ENCODE data around the gene ADGRG3.

Gene ADGRG3

GRCh38 chr16:57646388-57647039, 21.6 kb upstream of the ADGRG3 start:
- peak; percentile 25 for DNase-seq

DNA sequence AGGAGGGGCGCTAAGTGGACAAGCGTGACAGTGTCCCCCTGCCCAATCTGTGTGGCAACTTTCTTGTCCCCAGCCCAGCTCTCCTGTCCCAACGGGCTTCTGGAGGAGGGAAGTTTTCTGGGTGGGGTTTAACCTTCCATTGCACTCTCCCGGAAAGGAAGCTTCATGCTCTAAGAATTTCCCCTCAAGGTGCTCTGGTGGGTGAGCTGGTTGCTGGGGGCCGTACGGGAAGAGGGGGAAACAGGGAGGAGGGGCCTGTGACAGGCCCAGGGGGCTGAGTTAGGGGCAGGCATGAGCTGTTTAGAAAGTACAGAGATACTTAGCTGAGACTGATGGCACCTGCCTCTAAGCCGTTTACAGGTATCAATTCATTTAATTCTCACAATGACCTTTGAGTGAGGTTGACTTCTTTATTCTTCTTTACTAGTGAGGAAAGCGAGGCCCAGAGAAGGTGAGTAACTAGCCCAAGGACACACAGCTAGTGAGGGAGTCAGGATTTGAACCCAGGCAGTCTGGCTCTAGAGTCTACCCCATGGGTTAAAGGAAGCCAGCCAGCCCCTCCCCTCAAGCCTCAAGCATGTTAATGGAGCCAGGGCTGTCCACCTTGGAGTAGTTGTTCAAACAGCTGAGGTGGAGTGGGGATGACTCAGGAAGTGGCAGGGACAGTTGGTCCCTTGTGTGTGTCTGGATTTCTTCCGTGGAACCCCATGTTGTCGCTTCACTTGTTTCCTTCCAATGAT, 20.8 kb upstream of the ADGRG3 start:
- no peak for DNase-seq

DNA sequence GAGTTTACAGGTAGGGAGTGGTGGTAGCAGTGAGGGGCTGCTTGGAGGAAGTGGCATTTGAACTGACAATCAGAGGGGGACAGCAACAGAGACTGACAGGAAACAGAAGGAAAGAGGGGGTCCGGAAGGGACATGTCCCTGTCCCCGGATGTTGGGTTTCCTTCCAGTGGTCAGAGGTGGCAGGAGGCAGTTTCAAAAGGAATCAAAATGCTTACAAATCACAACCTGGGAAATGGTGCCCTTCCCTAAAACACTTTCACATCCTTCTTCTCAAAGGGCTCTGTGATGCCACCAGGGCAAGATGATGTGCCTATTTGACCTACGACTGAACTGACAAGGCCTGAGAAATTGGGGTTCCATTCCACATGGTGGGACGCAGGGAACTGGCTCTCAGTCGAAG, 20.0 kb upstream of the ADGRG3 start:
- no peak for DNase-seq

GRCh38 chr16:57648581-57649442, 19.3 kb upstream of the ADGRG3 start:
- DNase-seq, result no peak

GRCh38 chr16:57649443-57649751, 18.7 kb upstream of the ADGRG3 start:
- DNase-seq, result no peak

GRCh38 chr16:57649846-57650245, 18.3 kb upstream of the ADGRG3 start:
- no peak for DNase-seq

GRCh38 chr16:57651344-57652333, 16.5 kb upstream of the ADGRG3 start:
- no peak for DNase-seq

DNA sequence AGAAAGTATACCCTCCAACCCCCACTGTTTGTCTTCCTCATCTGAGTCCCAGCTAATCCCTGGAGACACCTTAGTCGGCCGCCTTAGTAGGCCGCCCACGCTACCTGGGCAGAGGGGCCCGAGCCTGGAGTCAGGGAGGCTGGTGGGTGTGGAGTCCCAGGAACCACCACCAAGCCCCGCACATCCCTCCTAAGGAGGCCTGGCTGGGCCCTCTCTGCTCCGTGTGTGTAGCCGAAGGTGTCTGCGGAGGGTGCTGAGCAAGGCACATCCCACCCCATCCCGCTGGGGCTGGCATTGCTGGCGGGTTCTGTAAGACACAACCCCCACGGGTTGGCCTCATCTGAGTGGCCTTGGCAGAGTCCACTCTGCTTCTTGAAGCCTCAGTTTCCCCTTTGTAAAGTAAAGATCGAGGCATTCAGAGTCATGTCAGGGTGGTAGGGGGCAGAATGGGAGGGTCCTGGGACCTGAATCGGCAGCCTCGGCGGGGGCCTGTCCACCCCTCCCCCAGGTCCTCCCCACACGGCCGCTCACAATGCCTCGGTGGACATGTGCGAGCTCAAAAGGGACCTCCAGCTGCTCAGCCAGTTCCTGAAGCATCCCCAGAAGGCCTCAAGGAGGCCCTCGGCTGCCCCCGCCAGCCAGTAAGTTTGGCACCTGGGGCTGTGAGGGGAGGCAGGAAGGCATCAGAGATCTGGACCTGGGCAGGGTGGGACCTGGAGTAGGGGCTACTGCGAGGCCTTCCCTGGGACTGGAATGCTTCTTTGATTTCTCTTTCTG, 15.2 kb upstream of the ADGRG3 start:
- DNase-seq, result no peak

DNA sequence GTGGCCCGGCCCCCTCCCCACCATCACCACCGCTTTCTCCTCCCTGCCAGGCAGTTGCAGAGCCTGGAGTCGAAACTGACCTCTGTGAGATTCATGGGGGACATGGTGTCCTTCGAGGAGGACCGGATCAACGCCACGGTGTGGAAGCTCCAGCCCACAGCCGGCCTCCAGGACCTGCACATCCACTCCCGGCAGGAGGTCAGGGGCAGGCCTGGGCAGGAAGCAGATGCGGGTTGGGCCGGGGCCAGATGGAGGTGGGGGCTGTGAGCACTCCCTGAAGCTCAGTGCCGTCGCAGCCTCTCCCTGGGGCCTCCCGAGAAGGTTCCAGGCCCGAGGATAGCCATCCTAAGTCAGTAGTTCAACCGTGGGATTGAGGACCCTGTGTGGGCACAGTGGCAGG, 14.2 kb upstream of the ADGRG3 start:
- DNase-seq, result no peak

GRCh38 chr16:57656342-57656955, 11.7 kb upstream of the ADGRG3 start:
- DNase-seq, result no peak

- no peak for DNase-seq
Observed at GRCh38 chr16:57657228-57657627, 10.9 kb upstream of the ADGRG3 start.

DNA sequence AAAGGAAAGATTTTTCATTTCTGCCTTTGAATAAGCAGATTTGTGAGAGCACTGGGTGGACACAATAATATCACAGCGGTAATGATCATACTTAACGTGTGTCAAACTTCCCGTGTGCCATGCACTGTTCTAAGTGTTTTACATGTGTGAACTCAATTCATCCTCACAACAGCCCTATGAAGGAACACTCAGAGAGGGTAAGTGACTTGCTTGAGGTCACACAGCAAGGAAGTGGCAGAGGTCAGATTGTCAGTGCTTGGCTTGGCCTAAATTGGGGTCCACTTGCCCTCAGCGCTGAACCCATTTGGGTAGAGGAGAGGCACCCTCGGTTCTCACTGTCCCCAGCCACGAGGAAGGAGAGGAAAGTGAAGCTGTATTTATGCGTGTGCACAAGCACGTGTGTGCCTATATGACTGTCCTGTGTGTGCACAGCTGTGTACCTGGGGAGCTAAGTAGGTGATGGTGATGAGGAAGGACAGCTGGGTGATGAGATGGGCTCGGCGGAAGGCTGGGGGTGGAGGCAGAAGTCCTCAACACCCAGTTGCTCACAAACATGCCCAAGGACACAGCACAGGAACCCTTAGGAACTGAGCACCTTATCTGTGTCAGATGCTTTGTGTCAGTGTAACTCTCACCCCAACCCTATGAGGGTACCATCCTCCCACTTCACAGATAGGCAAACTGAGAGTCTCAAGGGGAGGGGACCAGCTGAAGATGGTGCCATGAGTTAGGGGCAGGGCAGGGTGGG, 9.8 kb upstream of the ADGRG3 start:
- no peak for DNase-seq

GRCh38 chr16:57658878-57659674, 9.0 kb upstream of the ADGRG3 start:
- DNase-seq, result no peak

DNA sequence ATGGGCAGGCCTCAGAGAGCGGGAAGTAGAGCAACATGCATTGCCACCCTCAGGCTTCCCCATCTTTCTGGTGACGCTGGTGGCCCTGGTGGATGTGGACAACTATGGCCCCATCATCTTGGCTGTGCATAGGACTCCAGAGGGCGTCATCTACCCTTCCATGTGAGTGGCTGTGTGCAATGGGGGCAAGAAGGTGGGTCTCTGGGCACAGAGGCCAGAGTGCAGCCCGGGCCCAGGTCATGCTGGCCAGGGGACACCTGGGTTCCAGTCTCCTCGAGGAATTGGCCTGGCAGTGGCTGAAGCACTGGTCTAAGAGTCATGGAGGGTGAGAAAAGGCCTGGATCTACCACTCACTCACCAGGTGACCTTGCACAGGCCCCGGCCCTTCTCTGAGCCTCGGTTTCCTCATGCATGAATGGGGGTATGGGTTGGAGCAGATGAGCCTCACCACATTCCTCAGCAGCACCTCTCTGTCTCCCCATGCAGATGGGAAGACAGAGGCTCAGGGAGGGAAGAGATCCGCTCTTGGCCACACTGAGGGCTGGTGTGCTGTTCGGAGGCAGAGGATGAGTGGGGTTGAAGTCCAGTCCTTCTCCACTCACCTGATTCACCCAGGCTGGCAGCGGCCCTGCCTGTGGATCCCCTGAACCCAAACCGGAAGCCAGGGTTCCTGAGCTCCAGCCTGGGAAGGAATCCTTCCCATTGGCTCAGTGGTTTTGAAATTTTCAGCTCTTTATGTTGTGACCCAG, 7.2 kb upstream of the ADGRG3 start:
- DNase-seq, result no peak

GRCh38 chr16:57661510-57661909, 6.6 kb upstream of the ADGRG3 start:
- no peak for DNase-seq

- no peak for DNase-seq
Observed at GRCh38 chr16:57661936-57662906, 5.9 kb upstream of the ADGRG3 start.

GRCh38 chr16:57663436-57663835, 4.7 kb upstream of the ADGRG3 start:
- DNase-seq, result no peak
